Ammon's horn (tissue), 1 donor: ENCODE data around the gene CIAO2A.
"Not testable (repeated sequence)": the region's sequence is repeated elsewhere in the genome, so short reads cannot be mapped to it uniquely, and the experiment has no call there.

ENCODE experiments used
- DNase-seq: peaks from one replicate; pipeline ENCODE4 v3.0.0-alpha.2; 2016; ENCODE audit warnings: low spot score

The CIAO2A gene

DNA sequence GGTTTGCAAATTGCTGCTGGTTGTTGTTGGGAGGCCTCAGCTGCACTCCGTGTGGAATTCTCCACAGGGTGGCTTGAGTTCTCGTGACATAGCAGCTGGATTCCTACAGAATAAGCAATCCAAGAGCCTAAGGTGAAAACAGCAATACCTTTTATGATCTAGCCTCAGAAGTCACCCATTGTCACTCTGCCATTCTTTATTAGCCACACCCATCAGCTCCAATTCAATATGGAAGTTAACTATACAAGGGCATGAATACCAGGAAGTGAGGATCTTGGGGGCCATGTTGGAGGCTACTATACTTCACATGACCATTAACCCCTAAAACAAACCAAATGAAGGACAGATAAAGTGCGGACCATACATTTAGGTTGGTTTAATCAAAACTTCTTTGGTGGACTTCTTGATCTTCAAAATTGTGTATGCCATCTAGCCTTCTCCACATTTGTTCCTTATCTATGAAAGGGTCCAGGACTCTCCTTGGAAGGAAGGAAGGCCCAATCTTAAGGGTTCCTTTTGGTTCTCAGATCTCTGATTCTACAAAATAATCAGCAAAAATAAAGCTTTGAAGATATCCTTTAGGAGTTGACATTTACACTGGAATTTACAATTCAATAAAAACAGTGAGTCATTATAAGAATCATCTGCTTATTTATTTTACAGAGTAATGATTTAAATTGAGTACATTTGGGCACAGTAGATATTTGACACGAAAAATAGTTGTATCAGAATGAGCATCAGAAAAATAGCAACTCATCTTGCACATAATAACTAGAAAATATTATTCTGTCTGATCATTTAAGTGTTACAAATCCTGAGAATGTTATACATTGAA lies 21.5 kb downstream of the CIAO2A start:
- DNase-seq = no peak

DNA sequence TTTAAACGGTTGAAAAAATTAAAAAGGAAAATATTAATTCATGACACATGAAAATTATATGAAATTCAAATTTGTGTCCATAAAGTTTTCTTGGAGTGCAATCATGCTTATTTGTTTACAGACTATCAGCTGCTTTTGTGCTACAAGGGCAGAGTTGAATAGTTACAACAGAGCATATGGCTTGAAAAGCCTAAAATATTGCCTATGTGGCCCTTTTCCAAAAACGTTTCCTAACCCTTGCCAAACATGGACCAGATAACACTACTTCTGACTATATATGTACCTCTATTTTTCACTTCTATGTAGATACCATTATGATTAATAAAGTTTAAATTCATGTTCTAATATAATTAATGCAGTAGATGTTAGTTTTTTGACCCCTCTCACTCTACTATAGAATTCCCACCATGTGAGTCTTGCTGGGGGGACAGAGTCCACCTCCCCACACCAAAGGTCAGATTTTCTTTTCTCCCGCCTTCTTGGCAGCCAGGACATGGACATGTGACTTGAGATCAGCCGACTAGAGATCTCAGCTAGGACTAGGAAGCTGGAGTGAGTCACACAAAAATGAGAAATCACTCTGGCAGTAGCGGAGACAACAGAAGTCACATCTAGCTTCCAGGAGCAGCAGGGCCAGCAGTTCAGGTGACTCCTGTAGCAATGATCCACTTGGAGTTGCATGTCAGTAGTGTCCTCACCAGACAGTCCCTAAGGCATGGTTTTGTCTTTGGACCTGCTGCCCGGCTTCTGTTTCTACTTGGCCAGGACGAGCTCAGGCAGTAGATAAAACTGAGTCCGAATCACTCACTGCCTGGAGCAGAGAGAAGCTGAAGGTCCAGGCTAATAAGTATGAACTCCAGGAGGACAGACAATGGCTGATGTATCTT lies 22.4 kb downstream of the CIAO2A start:
- peak; percentile 54 for DNase-seq

DNA sequence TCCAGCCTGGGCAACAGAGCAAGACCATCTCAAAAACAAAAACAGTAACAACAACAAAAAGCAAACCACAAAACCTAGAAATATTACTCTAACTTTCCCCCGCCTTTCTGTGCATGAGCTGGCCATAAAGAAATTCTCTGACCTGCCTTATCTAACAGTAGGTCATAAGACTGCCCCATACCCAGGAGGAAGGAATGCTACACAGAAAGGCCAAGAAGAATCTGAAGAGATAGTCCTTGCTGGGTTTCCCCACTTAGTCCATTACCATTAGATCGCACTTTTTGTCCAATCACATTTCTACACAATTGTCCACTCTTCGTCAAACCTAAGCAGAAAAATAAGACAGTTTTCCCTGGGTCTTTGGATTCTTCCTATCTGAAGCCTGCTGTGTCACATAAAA lies 23.5 kb downstream of the CIAO2A start:
- DNase-seq = no peak

DNA sequence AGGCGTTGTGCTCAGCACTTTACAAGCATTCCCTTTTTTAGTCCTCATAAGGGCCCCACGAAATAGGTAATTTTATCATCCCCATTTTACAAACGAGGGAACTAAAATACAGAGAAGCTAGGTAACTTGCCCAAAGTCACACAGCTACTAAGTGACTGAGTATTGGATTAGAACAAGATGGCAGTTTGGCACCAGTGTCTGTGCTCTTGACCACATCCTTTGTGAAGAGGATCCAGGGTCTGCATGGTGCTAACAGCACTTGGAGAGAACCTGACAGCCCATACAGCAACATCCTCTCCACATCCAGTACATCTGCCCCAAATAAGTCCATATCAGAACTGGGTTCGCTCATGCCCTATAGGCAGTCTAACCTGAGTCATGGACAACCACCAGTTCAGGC lies 25.5 kb downstream of the CIAO2A start:
- DNase-seq = no peak

DNA sequence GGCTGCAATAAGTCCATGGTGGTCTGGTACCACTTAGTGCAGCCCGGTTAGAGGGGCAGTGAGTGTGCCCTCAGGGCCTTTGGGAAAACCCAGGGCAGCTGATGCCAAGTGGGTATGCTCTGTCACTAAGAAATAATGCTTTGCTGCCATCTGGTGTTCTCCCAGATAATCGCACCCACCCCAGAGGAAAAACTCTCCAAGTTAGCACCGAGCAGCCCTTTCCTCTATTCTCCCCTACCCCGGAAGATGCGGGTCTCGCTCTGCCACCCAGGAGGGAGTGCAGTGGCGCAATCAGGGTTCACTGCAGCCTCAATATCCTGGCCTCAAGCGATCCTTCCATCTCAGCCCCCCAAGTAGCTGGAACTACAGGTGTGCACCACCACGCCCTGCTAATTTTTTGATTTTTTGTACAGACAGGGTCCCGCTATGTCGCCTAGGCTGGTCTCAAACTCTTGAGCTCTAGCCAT lies 26.0 kb downstream of the CIAO2A start:
- DNase-seq = peak; percentile 73

DNA sequence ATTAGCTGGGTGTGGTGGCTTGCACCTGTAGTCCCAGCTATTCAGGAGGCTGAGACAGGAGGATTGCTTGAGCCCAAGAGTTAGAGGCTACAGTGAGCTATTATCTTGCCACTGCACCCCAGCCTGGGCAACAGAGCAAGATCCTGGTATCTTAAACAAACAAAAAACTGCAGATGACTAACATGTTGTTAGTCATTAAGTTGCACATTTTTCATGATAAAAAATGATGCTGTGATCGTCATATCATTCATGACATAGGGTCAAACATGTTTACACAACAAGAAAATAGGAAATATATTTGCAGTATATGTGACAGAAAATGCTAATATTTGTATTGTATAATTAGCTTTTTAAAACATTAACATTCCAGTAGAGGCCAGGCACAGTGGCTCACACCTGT lies 27.2 kb downstream of the CIAO2A start:
- DNase-seq = no peak

DNA sequence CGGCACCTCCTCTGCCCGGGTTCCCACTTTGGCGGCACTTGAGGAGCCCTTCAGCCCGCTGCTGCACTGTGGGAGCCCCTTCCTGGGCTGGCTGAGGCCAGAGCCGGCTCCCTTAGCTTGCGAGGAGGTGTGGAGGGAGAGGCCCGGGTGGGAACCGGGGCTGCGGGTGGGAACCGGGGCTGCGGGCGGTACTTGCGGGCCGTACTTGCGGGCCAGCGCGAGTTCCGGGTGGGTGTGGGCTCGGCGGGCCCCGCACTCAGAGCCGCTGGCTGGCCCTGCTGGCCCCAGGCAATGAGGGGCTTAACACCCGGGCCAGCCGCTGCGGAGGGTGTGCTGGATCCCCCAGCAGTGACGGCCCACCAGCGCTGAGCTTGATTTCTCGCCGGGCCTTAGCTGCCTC lies 32.9 kb downstream of the CIAO2A start:
- DNase-seq = no peak

DNA sequence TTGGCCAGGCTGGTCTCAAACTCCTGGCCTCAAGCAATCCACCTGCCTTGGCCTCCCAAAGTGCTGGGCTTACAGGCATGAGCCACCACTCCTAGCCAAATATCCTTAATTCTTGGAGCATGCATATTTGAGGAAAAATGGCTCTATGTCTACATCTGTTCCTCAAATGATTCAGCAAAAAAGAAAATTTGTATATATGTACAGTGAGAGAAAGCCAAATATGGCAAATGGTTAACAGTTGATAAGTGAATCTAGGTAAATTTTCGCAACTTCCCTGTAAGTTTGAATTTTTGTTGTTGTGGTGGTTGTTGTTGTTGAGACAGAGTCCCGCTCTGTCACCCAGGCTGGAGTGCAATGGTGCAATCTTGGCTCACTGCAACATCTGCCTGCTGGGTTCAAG lies 34.5 kb downstream of the CIAO2A start:
- DNase-seq = not testable (repeated sequence)

DNA sequence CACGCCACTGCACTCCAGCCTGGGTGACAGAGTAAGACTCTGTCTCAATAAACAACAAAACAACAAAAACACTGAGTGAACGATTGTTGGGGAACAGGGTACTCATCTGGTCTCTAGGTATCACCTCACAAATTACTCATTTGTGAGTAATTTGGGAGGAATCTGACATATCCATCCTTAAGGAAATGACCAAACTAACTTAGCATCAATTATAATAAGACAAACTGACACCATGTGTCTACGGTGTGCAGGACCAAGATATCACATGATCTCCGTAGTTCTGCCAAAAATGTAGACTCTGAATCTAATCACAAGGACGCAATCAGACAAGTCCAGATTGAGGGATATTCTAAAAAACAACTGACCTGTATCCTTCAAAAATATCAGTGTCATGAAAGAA lies 35.4 kb downstream of the CIAO2A start:
- no peak for DNase-seq

DNA sequence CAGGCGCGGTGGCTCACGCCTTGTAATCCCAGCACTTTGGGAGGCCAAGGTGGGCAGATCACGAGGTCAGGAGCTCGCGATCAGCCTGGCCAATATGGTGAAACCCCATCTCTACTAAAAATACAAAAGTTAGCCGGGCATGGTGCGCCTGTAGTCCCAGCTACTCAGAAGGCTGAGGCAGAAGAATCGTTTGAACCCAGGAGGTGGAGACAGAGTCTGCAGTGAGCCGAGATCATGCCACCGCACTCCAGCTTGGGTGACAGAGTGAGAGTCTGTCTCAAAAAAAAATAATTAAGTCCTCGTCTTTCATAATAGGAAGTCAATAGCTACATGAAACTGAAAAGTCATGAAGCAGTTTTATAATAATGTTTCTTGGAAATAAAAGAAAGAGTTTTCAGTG lies 40.0 kb downstream of the CIAO2A start:
- DNase-seq = not testable (repeated sequence)

DNA sequence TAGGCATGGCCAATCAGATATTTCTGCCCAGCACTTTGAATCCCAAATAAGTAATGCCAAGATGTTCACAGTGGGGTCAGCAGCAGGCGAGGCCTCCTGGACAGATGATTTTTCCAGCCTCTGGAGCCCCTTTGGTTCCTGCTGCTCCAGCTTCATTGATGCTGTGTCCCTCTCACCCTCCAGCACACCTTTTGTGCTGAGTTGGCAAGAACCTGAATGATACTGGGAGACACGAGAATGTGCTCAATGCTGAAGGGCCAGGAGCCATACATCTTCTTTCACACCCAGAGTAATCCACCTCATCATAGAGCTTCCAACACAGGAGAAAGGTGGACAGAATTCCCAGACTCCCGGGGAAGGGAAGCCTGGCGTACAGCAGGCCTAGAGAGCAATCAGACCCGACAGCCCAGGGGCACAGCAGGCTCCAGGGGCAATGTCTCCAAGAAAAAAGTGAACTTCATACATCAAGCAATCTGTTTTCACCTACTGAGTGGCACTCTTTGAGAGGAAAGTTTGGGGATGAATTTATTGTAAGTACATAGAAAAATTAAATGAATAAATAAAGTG lies 40.6 kb downstream of the CIAO2A start:
- DNase-seq = no peak

DNA sequence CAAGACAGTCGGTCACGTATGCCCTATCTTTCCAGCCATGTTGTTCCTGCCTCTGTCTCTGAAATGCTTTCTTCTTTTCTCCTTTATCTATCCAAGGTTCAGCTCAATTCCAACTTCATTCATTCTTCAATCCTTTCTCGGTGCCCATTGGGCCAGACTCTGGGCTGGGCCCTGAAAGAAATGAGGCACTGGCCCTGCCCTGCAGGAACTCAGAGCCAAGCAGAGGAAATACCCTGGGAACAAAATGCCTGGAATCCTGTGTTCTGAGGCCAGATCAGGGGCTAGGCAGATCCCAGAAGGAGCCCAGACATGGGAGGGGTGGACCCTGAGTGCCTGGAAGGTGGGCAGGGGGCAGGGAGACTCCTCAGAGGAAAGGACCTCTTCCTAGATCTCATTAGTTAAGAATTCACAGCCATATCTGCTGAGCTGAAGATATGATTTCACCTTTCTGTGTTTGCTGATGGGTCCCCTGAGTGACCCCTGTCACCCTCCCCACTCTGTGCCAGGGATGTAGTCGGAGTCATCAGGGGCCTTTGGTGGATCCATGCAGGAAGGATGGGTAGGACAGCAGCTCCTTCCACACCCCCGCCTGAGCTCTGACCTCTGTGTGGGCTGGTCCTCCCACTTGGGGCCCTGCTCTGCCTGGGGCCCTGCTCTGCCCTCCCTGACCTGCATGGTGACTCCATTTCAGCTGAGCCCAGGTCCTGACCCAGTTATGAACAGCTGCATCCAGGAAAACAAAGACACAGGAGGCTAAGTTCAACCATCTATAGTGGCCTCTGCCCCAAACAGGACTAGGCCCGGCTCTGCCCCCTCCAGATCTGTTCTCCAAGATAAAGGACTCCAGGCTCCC lies 42.0 kb downstream of the CIAO2A start:
- no peak for DNase-seq

DNA sequence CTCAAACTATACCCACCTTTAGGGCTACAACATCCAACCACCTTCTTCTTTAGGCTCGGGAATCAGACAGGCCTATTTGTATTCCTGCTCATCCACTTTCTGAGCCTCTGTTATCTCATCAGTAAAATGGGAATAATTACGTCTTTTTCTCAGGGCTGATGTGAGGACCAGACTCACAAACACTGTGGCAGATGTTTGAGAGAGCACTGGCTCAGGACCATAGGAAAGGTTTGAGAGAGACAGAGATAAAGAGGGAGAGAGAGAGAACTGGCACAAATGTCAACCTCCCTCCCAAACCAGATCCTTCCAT lies 42.6 kb downstream of the CIAO2A start:
- DNase-seq = no peak

DNA sequence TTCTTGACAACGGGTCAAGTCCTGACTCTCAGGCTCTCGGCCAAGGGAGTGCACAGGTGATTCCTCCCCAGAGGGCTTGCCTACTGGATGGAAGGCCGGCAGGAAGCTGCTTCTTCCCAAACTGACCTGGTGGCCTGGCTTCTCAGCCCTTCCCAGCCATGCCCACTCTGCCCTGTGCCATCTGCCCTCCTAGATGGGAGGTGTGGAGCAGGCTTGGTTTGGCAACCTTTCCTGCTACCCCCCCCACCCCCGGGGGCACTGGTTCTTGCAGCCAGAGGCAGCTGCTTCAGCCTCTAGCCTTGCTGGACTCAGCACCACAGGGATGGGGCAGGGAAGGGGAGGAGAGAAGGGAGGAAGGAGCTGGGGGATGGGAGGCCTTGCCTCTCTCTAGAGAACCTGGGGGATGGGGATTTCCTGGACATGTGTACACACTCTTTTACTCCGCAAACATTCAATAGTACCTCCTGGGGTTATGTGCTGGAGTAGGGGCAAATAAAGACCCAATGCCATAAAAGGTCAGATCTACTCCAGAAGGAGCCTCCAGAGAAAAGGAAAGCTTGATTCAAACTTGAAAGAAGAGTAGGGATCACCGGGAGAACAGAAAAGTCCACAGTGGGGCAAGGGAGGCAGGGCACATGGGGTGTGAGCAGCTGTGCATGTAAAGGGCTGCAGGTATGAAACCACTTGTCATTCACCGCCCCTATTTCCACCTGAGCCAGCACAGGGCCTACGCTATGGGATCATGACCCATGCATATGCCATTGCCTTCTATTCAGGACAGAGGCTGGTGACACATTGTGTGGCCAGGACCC lies 43.2 kb downstream of the CIAO2A start:
- peak; percentile 0 for DNase-seq

DNA sequence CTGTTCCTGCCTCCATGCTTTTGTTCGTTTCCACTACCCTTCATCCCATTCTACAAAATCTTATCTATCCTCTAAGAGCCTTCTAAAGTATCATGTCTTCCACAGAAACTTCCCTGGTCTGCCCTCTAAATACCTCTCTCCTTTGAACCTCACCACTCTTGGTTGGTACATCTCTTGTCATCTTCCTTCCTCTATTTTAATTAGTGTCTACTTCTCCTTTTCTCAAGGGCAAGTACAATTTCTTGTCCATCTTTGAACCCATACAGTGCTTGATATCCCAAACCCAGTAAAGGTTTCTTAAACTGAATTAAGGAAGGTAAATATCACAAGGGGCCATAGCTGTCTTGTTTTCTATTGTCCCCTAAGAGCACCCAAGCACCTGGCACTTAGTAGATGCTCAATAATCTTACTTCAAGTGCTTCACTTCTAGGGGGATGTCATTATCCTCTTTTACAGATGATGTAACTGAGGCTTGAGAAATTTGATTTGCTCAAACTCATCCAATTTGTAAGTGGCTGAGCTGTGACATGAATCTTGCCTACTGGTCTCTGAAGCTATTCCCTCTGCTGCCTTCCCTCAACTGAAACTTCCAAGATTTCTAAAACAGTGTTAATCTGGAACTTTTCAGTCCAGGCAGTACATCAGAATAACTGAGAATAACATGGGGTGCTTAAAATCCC lies 44.7 kb downstream of the CIAO2A start:
- peak; percentile 1 for DNase-seq

DNA sequence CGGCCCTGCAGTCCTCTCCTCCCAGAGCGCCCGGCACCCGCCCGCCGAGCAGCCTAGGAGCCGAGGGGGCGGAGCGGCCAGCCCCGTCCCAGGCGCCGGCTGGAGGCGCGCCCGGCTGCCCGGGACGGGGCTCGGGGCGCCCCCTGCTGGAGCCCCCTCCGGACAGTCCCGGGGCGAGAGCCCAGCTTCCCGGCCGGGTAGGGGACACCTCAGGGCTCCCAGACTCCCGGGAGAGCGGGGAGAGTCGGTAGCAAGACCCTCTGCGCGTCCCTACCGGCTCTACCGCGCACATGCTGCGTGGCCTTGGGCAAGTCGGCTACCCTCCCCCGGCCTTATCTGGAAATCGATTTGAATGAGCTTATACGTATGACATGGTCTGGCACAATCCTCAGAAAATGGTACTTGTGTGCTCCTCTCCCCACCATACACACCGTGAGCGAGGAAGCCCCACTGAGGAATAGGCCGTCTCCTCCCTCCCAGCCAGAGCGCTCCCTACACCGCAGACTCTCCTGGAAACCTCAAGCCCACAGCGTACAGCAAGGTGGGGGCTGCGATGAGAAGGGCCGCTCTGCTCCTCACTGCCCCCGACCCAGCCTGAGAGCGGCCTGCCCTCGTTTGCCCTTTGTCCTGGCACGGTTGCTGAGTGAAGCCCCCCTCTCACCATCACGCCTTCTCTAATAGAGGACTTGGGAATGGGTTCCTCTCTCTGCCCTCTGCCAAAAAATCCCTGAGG lies 47.1 kb downstream of the CIAO2A start, which contains the start of gene DAPK2:
DAPK2 (minus strand) TSS at position 65 of the 733 bp plus-strand sequence. CDS start 6,224 bp downstream, outside the sequence.
- peak; percentile 67 for DNase-seq

DNA sequence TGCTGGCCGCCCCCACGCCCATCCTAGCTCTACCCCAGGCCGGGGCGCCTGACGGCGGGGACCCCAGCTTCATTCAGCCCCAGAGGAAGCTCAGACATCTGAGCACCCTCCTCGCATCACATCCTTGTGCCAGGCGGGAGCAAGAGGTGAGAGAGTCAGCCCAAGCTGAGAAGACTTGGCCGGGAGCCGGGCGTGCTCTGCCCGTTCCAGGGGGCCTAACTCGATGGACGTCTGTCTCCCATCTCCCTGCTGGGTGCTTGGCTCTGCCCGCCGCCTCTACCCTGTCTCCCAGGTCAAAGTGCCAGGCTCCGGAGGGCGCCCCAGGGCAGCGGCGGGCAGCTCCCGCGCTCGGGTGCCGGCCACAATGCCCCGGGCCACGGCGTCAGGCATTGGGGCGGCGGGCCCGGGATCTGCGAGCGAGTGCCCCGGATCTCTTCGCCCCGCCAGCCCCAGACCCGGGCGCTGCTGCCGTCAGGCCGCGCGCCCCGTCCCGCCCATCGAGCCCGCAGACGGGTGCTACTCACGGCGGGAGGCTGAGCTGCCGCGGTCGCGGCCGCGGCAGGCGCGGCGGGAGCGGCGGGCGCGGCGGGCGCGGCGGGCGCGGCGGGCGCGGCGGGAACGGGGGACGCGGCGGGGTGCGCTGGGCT lies 47.7 kb downstream of the CIAO2A start:
- DNase-seq = no peak

DNA sequence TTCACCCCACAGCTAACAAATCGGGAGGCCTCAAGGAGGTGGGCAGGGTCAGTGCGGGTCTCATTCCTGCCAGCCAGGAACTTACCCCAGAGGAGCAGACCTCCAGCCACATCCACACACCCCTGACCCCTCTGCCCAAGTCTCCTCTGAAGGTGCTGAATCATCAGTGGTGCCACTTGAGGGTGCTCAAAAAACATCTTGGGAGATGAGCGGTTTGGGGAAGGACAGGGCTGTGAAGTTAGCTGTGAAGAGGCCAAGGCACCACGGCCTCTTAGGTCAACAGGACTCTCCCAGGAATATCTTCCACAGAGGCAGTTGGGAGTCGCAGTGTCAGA lies 48.6 kb downstream of the CIAO2A start:
- DNase-seq = no peak
